Globus pallidus (tissue), 1 donor: ENCODE data around the gene GALNT2.

Experiments
- DNase-seq: peaks from one replicate; pipeline ENCODE4 v3.0.0-alpha.2; 2015; ENCODE audit warnings: low spot score

GALNT2 gene

GRCh38 chr1:230112782-230113181 lies 45.7 kb downstream of the GALNT2 start:
- DNase-seq: no peak

- DNase-seq: no peak
Measured at GRCh38 chr1:230113235-230113592, 46.2 kb downstream of the GALNT2 start.

GRCh38 chr1:230113593-230114236 lies 46.7 kb downstream of the GALNT2 start:
- DNase-seq: peak; percentile 45

- no peak for DNase-seq
Measured at GRCh38 chr1:230114237-230114651, 47.2 kb downstream of the GALNT2 start.

GRCh38 chr1:230117694-230118093 lies 50.7 kb downstream of the GALNT2 start:
- DNase-seq: no peak

- DNase-seq: no peak
Measured at GRCh38 chr1:230119340-230119739, 52.3 kb downstream of the GALNT2 start.

GRCh38 chr1:230120289-230120920 lies 53.4 kb downstream of the GALNT2 start:
- DNase-seq: no peak

GRCh38 chr1:230120921-230121381 lies 53.9 kb downstream of the GALNT2 start:
- no peak for DNase-seq

GRCh38 chr1:230121950-230122349 lies 54.9 kb downstream of the GALNT2 start:
- no peak for DNase-seq

GRCh38 chr1:230122366-230123279 lies 55.6 kb downstream of the GALNT2 start:
- DNase-seq: no peak

GRCh38 chr1:230123280-230124185 lies 56.5 kb downstream of the GALNT2 start:
- DNase-seq: no peak

- DNase-seq: no peak
Measured at GRCh38 chr1:230124186-230125128, 57.4 kb downstream of the GALNT2 start.

GRCh38 chr1:230125141-230125540 lies 58.1 kb downstream of the GALNT2 start:
- no peak for DNase-seq

GRCh38 chr1:230125640-230126528 lies 58.8 kb downstream of the GALNT2 start:
- DNase-seq: no peak

GRCh38 chr1:230126529-230127104 lies 59.6 kb downstream of the GALNT2 start:
- no peak for DNase-seq

- no peak for DNase-seq
Measured at GRCh38 chr1:230127105-230128054, 60.3 kb downstream of the GALNT2 start.

- no peak for DNase-seq
Measured at GRCh38 chr1:230128569-230129285, 61.7 kb downstream of the GALNT2 start.
